HepG2 (cell line): ENCODE data around the gene DRD3. TPM values are rescaled to one million over a fixed set of nuclear protein-coding genes. Genes with fewer than 3 reads are reported as not detected.

Experiments used
- ATAD3A ChIP-seq: sonication (generic); formaldehyde crosslinking; IDR thresholded peaks from 2 replicates; pipeline ENCODE4 v1.4.0; 2020; ENCODE audit warnings: missing genetic modification reagents
- ETV5 ChIP-seq: IDR thresholded peaks from 2 replicates; pipeline ENCODE4 v1.6.1; 2018; ENCODE audit warnings: missing biosample characterization, missing genetic modification reagents, inconsistent platforms, borderline replicate concordance
- ETV6 ChIP-seq: sonication (generic); formaldehyde crosslinking; conservative IDR thresholded peaks from 2 replicates; pipeline ENCODE4 v1.4.0; 2020; ENCODE audit warnings: missing genetic modification reagents
- GABPB1 ChIP-seq: IDR thresholded peaks from 2 replicates; pipeline ENCODE4 v1.6.1; 2016; ENCODE audit warnings: mild to moderate bottlenecking, missing genetic modification reagents, moderate library complexity, missing compliant biosample characterization
- HNRNPK ChIP-seq: fragments of 200-400 bp; formaldehyde crosslinking; IDR thresholded peaks from 2 replicates; pipeline ENCODE4 v1.6.1; 2018; ENCODE audit warnings: low read length, low read depth, moderate library complexity, mild to moderate bottlenecking; ENCODE audit not compliant: poor library complexity, severe bottlenecking
- KDM5B ChIP-seq: sonication (generic); formaldehyde crosslinking; IDR thresholded peaks from 2 replicates; pipeline ENCODE4 v1.4.0; 2020; ENCODE audit warnings: missing genetic modification reagents, mild to moderate bottlenecking, borderline replicate concordance
- LCORL ChIP-seq, 2 experiments: fragments of 450-650 bp in 1 of 2; sonication (generic) in 1 of 2; formaldehyde crosslinking in 1 of 2; IDR thresholded peaks; 2 replicates each; pipeline versions ENCODE4 v1.5.0 to v1.6.1; 2017 to 2020; ENCODE audit warnings: antibody characterized with exemption in 1 of 2, missing genetic modification reagents in 1 of 2
- REL ChIP-seq: sonication (generic); formaldehyde crosslinking; conservative IDR thresholded peaks from 2 replicates; pipeline ENCODE4 v1.8.0; 2022; ENCODE audit warnings: mild to moderate bottlenecking, missing genetic modification reagents, moderate library complexity
- RERE ChIP-seq: IDR thresholded peaks from 2 replicates; pipeline ENCODE4 v1.6.1; 2016; ENCODE audit warnings: low read depth, missing genetic modification reagents, missing compliant biosample characterization
- SOX6 ChIP-seq, 2 experiments: fragments of 450-650 bp in 1 of 2; sonication (generic) in 1 of 2; formaldehyde crosslinking in 1 of 2; IDR thresholded peaks; 2 replicates each; pipeline versions ENCODE4 v1.4.0 to v1.6.1; 2017 to 2020; ENCODE audit warnings: antibody characterized with exemption in 1 of 2, mild to moderate bottlenecking in 1 of 2, missing genetic modification reagents in 1 of 2
- TCF7 ChIP-seq: sonication (generic); IDR thresholded peaks from 2 replicates; pipeline ENCODE4 v1.6.1; 2016; ENCODE audit warnings: antibody characterized with exemption, low read depth
- ZMAT3 ChIP-seq: sonication (generic); formaldehyde crosslinking; conservative IDR thresholded peaks from 2 replicates; pipeline ENCODE4 v1.7.0; 2021; ENCODE audit warnings: missing genetic modification reagents
- ZNF121 ChIP-seq: sonication (generic); formaldehyde crosslinking; IDR thresholded peaks from 2 replicates; pipeline ENCODE4 v1.5.0; 2020; ENCODE audit warnings: mild to moderate bottlenecking, missing genetic modification reagents
- ZNF230 ChIP-seq: sonication (generic); formaldehyde crosslinking; IDR thresholded peaks from 2 replicates; pipeline ENCODE4 v1.4.0; 2020; ENCODE audit warnings: mild to moderate bottlenecking, missing genetic modification reagents
- ZNF407 ChIP-seq: sonication (generic); formaldehyde crosslinking; IDR thresholded peaks from one replicate; pipeline ENCODE4 v1.5.1; 2020; ENCODE audit warnings: mild to moderate bottlenecking, missing genetic modification reagents; ENCODE audit errors: not compliant biosample characterization
- ZNF839 ChIP-seq: sonication (generic); formaldehyde crosslinking; IDR thresholded peaks from 2 replicates; pipeline ENCODE4 v1.4.0; 2020; ENCODE audit warnings: missing genetic modification reagents, mild to moderate bottlenecking, borderline replicate concordance
- polyA plus RNA-seq, 8 experiments: library from polyadenylated mRNA; depleted of rRNA in 3 of 8; stranded (reverse) in 7 of 8; unstranded in 1 of 8; fragments of >200 nt; fragmentation: Illumina TruSeq in 4 of 8; extraction: Trizol in 4 of 8; gene quantifications; 2 replicates each; pipeline versions ENCODE4 v1.2.1 to v1.2.3, GENCODE V29; 2011 to 2016; ENCODE audit warnings: low read depth in 4 of 8, missing spikeins in 1 of 8, mixed read lengths in 1 of 8; ENCODE audit not compliant: insufficient read depth in 1 of 8
- total RNA-seq, 5 experiments: library from RNA; depleted of rRNA; stranded (reverse); fragments of >200 nt; fragmentation: Illumina TruSeq; extraction: Trizol; gene quantifications; 2 replicates each; pipeline ENCODE4 v1.2.3, GENCODE V29; 2016; ENCODE audit warnings: low read depth in 1 of 5

DRD3 gene
- total and polyA plus RNA-seq, 2 of the 13 experiments (the other 11 are each of a cell fraction or from before 2014, with no cell fraction given), result not detected

GRCh38 chr3:114152519-114153151 lies 26.2 kb downstream of the DRD3 start (continued):
- TF ChIP-seq ZNF839 (CRISPR knock-in tag) (peak; percentile 87; the same call in 1 of the 2 replicates), RERE (CRISPR knock-in tag) (no peak), ATAD3A (CRISPR knock-in tag) (no peak), GABPB1 (CRISPR knock-in tag) (peak; percentile 70), TCF7 (no peak), LCORL (IDR thresholded peaks at IDR 0.05) (no peak), LCORL (CRISPR knock-in tag; IDR thresholded peaks at IDR 0.05) (peak; percentile 34; the same call in 1 of the 2 replicates), ZNF407 (CRISPR knock-in tag) (peak; percentile 37), HNRNPK (no peak), ETV6 (no peak), ZMAT3 (CRISPR knock-in tag) (no peak), ETV5 (no peak), KDM5B (CRISPR knock-in tag) (peak; percentile 86; the same call in 1 of the 2 replicates), REL (CRISPR knock-in tag) (no peak), ZNF121 (CRISPR knock-in tag) (peak; percentile 42; the same call in 1 of the 2 replicates), ZNF230 (CRISPR knock-in tag) (no peak), SOX6 (IDR thresholded peaks at IDR 0.05) (no peak), SOX6 (CRISPR knock-in tag; IDR thresholded peaks at IDR 0.05) (peak; percentile 61)
